Activated naive CD8-positive, alpha-beta T cell treated with anti-CD3 and anti-CD28 coated beads for 36 hours (primary cell): ENCODE data around the gene HHAT. TPM values are rescaled to one million over a fixed set of nuclear protein-coding genes. Genes with fewer than 3 reads are reported as not detected.

Experiments
- DNase-seq: peaks from one replicate; pipeline ENCODE4 v3.0.0; 2021
- H3K27ac Mint-ChIP-seq: one replicate; pipeline ENCODE4 v1.8.0; 2022; ENCODE audit warnings: mild to moderate bottlenecking, moderate library complexity, mixed read lengths
- H3K27me3 Mint-ChIP-seq: one replicate; pipeline ENCODE4 v1.8.0; 2022; ENCODE audit warnings: mild to moderate bottlenecking, mixed read lengths
- H3K36me3 Mint-ChIP-seq: one replicate; pipeline ENCODE4 v1.8.0; 2021; ENCODE audit warnings: mild to moderate bottlenecking, mixed read lengths
- H3K4me1 Mint-ChIP-seq: one replicate; pipeline ENCODE4 v1.8.0; 2021; ENCODE audit warnings: mixed read lengths
- H3K4me3 Mint-ChIP-seq: one replicate; pipeline ENCODE4 v1.8.0; 2022; ENCODE audit warnings: mild to moderate bottlenecking, moderate library complexity, mixed read lengths
- H3K9me3 Mint-ChIP-seq: one replicate; pipeline ENCODE4 v1.8.0; 2022; ENCODE audit warnings: mixed read lengths
- total RNA-seq, 2 experiments: library from RNA; stranded (reverse); gene quantifications; one replicate each; pipeline ENCODE4 v1.2.3, GENCODE V29; 2021

Gene HHAT
- total RNA-seq, 2 experiments from 2014 or later = 1.3 to 2.3 TPM

- Mint-ChIP-seq H3K9me3 (no peaks in the 10 kb centered on the region), H3K4me3 (no peak overlapping the region), H3K36me3 (no peaks in the 10 kb centered on the region), H3K27ac (no peak overlapping the region), H3K27me3 (no peaks in the 10 kb centered on the region), H3K4me1 (no peaks in the 10 kb centered on the region)
- no peak for DNase-seq
Measured at GRCh38 chr1:210557426-210558077, 228.8 kb downstream of the HHAT start.

- Mint-ChIP-seq H3K36me3 (no peaks in the 10 kb centered on the region), H3K9me3 (no peaks in the 10 kb centered on the region), H3K4me3 (no peak overlapping the region), H3K4me1 (no peaks in the 10 kb centered on the region), H3K27me3 (no peaks in the 10 kb centered on the region), H3K27ac (no peak overlapping the region)
- no peak for DNase-seq
Measured at GRCh38 chr1:210558302-210558701, 229.6 kb downstream of the HHAT start.

GRCh38 chr1:210565306-210565705 is 236.6 kb downstream of the HHAT start:
- H3K27me3 Mint-ChIP-seq = no peaks in the 10 kb centered on the region
- no peak overlapping the region for H3K27ac Mint-ChIP-seq
- H3K4me3 Mint-ChIP-seq = no peak overlapping the region
- no peaks in the 10 kb centered on the region for H3K4me1 Mint-ChIP-seq
- H3K36me3 Mint-ChIP-seq = no peaks in the 10 kb centered on the region
- DNase-seq = no peak
- no peaks in the 10 kb centered on the region for H3K9me3 Mint-ChIP-seq

- Mint-ChIP-seq H3K4me3 (no peak overlapping the region), H3K9me3 (no peaks in the 10 kb centered on the region), H3K36me3 (no peaks in the 10 kb centered on the region), H3K27me3 (no peaks in the 10 kb centered on the region), H3K4me1 (no peaks in the 10 kb centered on the region), H3K27ac (no peak overlapping the region)
- DNase-seq = no peak
Measured at GRCh38 chr1:210568631-210569030, 239.9 kb downstream of the HHAT start.

- H3K4me1 Mint-ChIP-seq = no peaks in the 10 kb centered on the region
- DNase-seq = no peak
- H3K9me3 Mint-ChIP-seq = no peaks in the 10 kb centered on the region
- no peak overlapping the region for H3K4me3 Mint-ChIP-seq
- H3K27me3 Mint-ChIP-seq = no peaks in the 10 kb centered on the region
- no peak overlapping the region for H3K27ac Mint-ChIP-seq
- no peaks in the 10 kb centered on the region for H3K36me3 Mint-ChIP-seq
Measured at GRCh38 chr1:210570116-210570515, 241.4 kb downstream of the HHAT start.

GRCh38 chr1:210571356-210572284 is 242.9 kb downstream of the HHAT start:
- Mint-ChIP-seq H3K27me3 (no peaks in the 10 kb centered on the region), H3K27ac (no peak overlapping the region), H3K36me3 (no peaks in the 10 kb centered on the region), H3K9me3 (no peaks in the 10 kb centered on the region), H3K4me1 (no peaks in the 10 kb centered on the region), H3K4me3 (no peak overlapping the region)
- DNase-seq = no peak

GRCh38 chr1:210573141-210573540 is 244.4 kb downstream of the HHAT start:
- Mint-ChIP-seq H3K4me1 (no peaks in the 10 kb centered on the region), H3K36me3 (peaks cover 2% of the 10 kb centered on the region), H3K27ac (no peak overlapping the region), H3K9me3 (peaks cover 5% of the 10 kb centered on the region), H3K27me3 (no peaks in the 10 kb centered on the region), H3K4me3 (no peak overlapping the region)
- no peak for DNase-seq

- Mint-ChIP-seq H3K4me3 (no peak overlapping the region), H3K4me1 (peaks cover 9% of the 10 kb centered on the region), H3K9me3 (peaks cover under 1% of the 10 kb centered on the region), H3K27ac (no peak overlapping the region), H3K36me3 (no peaks in the 10 kb centered on the region), H3K27me3 (peaks cover 5% of the 10 kb centered on the region)
- DNase-seq = no peak
Measured at GRCh38 chr1:210582205-210582970, 253.7 kb downstream of the HHAT start.

- Mint-ChIP-seq H3K27me3 (peaks cover 5% of the 10 kb centered on the region), H3K36me3 (no peaks in the 10 kb centered on the region), H3K27ac (no peak overlapping the region), H3K4me1 (peaks cover 9% of the 10 kb centered on the region), H3K4me3 (no peak overlapping the region), H3K9me3 (no peaks in the 10 kb centered on the region)
- peak; percentile 74 for DNase-seq
Measured at GRCh38 chr1:210584439-210585113, 255.9 kb downstream of the HHAT start.

- no peaks in the 10 kb centered on the region for H3K27me3 Mint-ChIP-seq
- H3K4me1 Mint-ChIP-seq = peaks cover 9% of the 10 kb centered on the region
Measured at GRCh38 chr1:210586771-210587170, 258.1 kb downstream of the HHAT start.

GRCh38 chr1:210587566-210587965 is 258.9 kb downstream of the HHAT start:
- no peaks in the 10 kb centered on the region for H3K27me3 Mint-ChIP-seq
- H3K36me3 Mint-ChIP-seq = peaks cover 4% of the 10 kb centered on the region
- DNase-seq = no peak
- H3K27ac Mint-ChIP-seq = no peak overlapping the region
- H3K4me1 Mint-ChIP-seq = peaks cover 2% of the 10 kb centered on the region
- H3K9me3 Mint-ChIP-seq = peaks cover 16% of the 10 kb centered on the region
- H3K4me3 Mint-ChIP-seq = no peak overlapping the region

More at GRCh38 chr1:210586771-210587170, 258.1 kb downstream of the HHAT start:
- Mint-ChIP-seq H3K36me3 (peaks cover 4% of the 10 kb centered on the region), H3K4me3 (no peak overlapping the region), H3K27ac (no peak overlapping the region), H3K9me3 (peaks cover 16% of the 10 kb centered on the region)
- DNase-seq = no peak

GRCh38 chr1:210588357-210588756 is 259.7 kb downstream of the HHAT start:
- no peak overlapping the region for H3K27ac Mint-ChIP-seq
- no peaks in the 10 kb centered on the region for H3K4me1 Mint-ChIP-seq
- DNase-seq = no peak
- H3K9me3 Mint-ChIP-seq = peaks cover 16% of the 10 kb centered on the region
- no peaks in the 10 kb centered on the region for H3K27me3 Mint-ChIP-seq
- H3K36me3 Mint-ChIP-seq = peaks cover 4% of the 10 kb centered on the region
- H3K4me3 Mint-ChIP-seq = no peak overlapping the region

GRCh38 chr1:210588946-210589345 is 260.2 kb downstream of the HHAT start:
- no peaks in the 10 kb centered on the region for H3K27me3 Mint-ChIP-seq
- H3K4me1 Mint-ChIP-seq = no peaks in the 10 kb centered on the region
- H3K4me3 Mint-ChIP-seq = no peak overlapping the region
- H3K27ac Mint-ChIP-seq = no peak overlapping the region
- H3K36me3 Mint-ChIP-seq = peaks cover 4% of the 10 kb centered on the region
- H3K9me3 Mint-ChIP-seq = peaks cover 16% of the 10 kb centered on the region
- DNase-seq = no peak

- Mint-ChIP-seq H3K9me3 (peaks cover 16% of the 10 kb centered on the region), H3K36me3 (peaks cover 4% of the 10 kb centered on the region)
Measured at GRCh38 chr1:210591214-210591613, 262.5 kb downstream of the HHAT start.

More at GRCh38 chr1:210591214-210591613, 262.5 kb downstream of the HHAT start:
- H3K27ac Mint-ChIP-seq = no peak overlapping the region
- no peaks in the 10 kb centered on the region for H3K27me3 Mint-ChIP-seq
- H3K4me1 Mint-ChIP-seq = no peaks in the 10 kb centered on the region
- DNase-seq = no peak
- no peak overlapping the region for H3K4me3 Mint-ChIP-seq
